ENCODE measurements around the gene BSN. TPM values are rescaled to one million over a fixed set of nuclear protein-coding genes. Genes with fewer than 3 reads are reported as not detected.

Gene BSN
- total and polyA plus RNA-seq, 2 experiments from 2014 or later, result 0.50 to 5.1 TPM

- no peaks in the 10 kb centered on the region for H3F3A ChIP-seq (replicated peaks; ENCODE audit: low read depth)
- no peaks in the 10 kb centered on the region for H3K4me1 ChIP-seq (ENCODE audit: insufficient read depth)
- Mint-ChIP-seq H3K9me3 (no peaks in the 10 kb centered on the region), H3K36me3 (ENCODE audit: low read depth) (no peaks in the 10 kb centered on the region; the same call in 2 of the 3 replicates), H3K27ac (no peak overlapping the region), H3K4me1 (no peaks in the 10 kb centered on the region), H3K27me3 (ENCODE audit: insufficient read depth, low read depth, poor library complexity) (peaks cover 4% of the 10 kb centered on the region), H3K4me3 (no peak overlapping the region)
- TF ChIP-seq REST (IDR thresholded peaks at IDR 0.05; ENCODE audit: unreplicated experiment) (no peak), CTCF (conservative IDR thresholded peaks at IDR 0.05; ENCODE audit: low read depth in 2 of 2) (no peak), CREB1 (CRISPR knock-in tag; IDR thresholded peaks at IDR 0.05; ENCODE audit: low read depth) (no peak), ZNF114 (CRISPR knock-in tag; IDR thresholded peaks at IDR 0.05) (no peak), STAT1 (IDR thresholded peaks at IDR 0.05; ENCODE audit: unreplicated experiment) (no peak), ETS1 (IDR thresholded peaks at IDR 0.05) (no peak), NANOG (IDR thresholded peaks at IDR 0.05; ENCODE audit: borderline replicate concordance) (no peak), POLR2AphosphoS5 (IDR thresholded peaks at IDR 0.05; ENCODE audit: low read depth) (no peak), JUNB (IDR thresholded peaks at IDR 0.05; ENCODE audit: unreplicated experiment) (no peak), ZNF331 (CRISPR knock-in tag; IDR thresholded peaks at IDR 0.05; ENCODE audit: low read depth) (no peak), EZH2phosphoT487 (IDR thresholded peaks at IDR 0.05; ENCODE audit: unreplicated experiment) (no peak), EZH2 (IDR thresholded peaks at IDR 0.05; ENCODE audit: low read depth, unreplicated experiment) (no peak), ZNF462 (CRISPR knock-in tag; IDR thresholded peaks at IDR 0.05) (no peak)
- no peak for DNase-seq (ENCODE audit: low spot score)
- H3K79me2 ChIP-seq (replicated peaks; ENCODE audit: insufficient read depth), result no peaks in the 10 kb centered on the region
- H3K27me3 ChIP-seq (ENCODE audit: insufficient read depth), result no peaks in the 10 kb centered on the region
- no peaks in the 10 kb centered on the region for H4K20me1 ChIP-seq (replicated peaks; ENCODE audit: insufficient read depth)
- no peak for ATAC-seq
- no peak overlapping the region for H3K27ac ChIP-seq (ENCODE audit: low read depth)
- H2AFZ ChIP-seq, result no peak overlapping the region
- no peaks in the 10 kb centered on the region for H3K9me2 ChIP-seq (ENCODE audit: insufficient read depth)
- no peak overlapping the region for H3K4me2 ChIP-seq
- H3K4me3 ChIP-seq, result no peak overlapping the region
- no peaks in the 10 kb centered on the region for H3K36me3 ChIP-seq (ENCODE audit: insufficient read depth)
Observed at GRCh38 chr3:49641292-49641691, 87.0 kb downstream of the BSN start.
